Loucy (cell line): ENCODE results near the gene CLDN25.
"Not testable (repeated sequence)": the region's sequence is repeated elsewhere in the genome, so short reads cannot be mapped to it uniquely, and the experiment has no call there.

ENCODE experiments used
- H2AFZ ChIP-seq: fragments of 200-600 bp; sonication (generic); 2 replicates; pipeline ENCODE4 v1.6.0; 2016; ENCODE audit warnings: antibody characterized with exemption, mild to moderate bottlenecking, low read length, moderate library complexity
- H3F3A ChIP-seq: fragments of 200-600 bp; 2 replicates; pipeline ENCODE4 v1.6.0; 2016; ENCODE audit warnings: antibody characterized with exemption, low read depth, mild to moderate bottlenecking
- H3K27me3 ChIP-seq: fragments of 200-600 bp; sonication (generic); 2 replicates; pipeline ENCODE4 v1.6.1; 2014; ENCODE audit warnings: low read length, mild to moderate bottlenecking; ENCODE audit not compliant: insufficient read depth, poor library complexity, severe bottlenecking
- H3K36me3 ChIP-seq: fragments of 200-600 bp; sonication (generic); 2 replicates; pipeline ENCODE4 v1.6.1; 2016; ENCODE audit warnings: low read length; ENCODE audit not compliant: insufficient read depth
- H3K4me1 ChIP-seq: fragments of 200-600 bp; sonication (generic); 2 replicates; pipeline ENCODE4 v1.5.1; 2014; ENCODE audit warnings: low read length, mild to moderate bottlenecking; ENCODE audit not compliant: insufficient read depth, poor library complexity, severe bottlenecking
- H3K4me2 ChIP-seq: fragments of 200-600 bp; sonication (generic); 2 replicates; pipeline ENCODE4 v1.6.0; 2014; ENCODE audit warnings: antibody characterized with exemption, low read length, low read depth, mild to moderate bottlenecking; ENCODE audit not compliant: poor library complexity, severe bottlenecking
- H3K4me3 ChIP-seq: fragments of 200-600 bp; sonication (generic); 2 replicates; pipeline ENCODE4 v1.5.1; 2014; ENCODE audit warnings: low read length, mild to moderate bottlenecking, mixed read lengths; ENCODE audit not compliant: poor library complexity, severe bottlenecking
- H3K79me2 ChIP-seq: fragments of 200-600 bp; sonication (generic); 2 replicates; pipeline ENCODE4 v1.6.1; 2014; ENCODE audit warnings: low read length; ENCODE audit not compliant: insufficient read depth
- H3K9ac ChIP-seq: fragments of 200-600 bp; sonication (generic); 2 replicates; pipeline ENCODE4 v1.6.0; 2014; ENCODE audit warnings: mild to moderate bottlenecking, low read depth, low read length, moderate library complexity; ENCODE audit not compliant: poor library complexity, severe bottlenecking
- H3K9me2 ChIP-seq: fragments of 200-600 bp; sonication (generic); replicated peaks from 2 replicates; pipeline ENCODE4 v1.6.1; 2016; ENCODE audit warnings: low read depth, low read length, mixed read lengths
- H3K9me3 ChIP-seq: fragments of 200-600 bp; sonication (generic); 2 replicates; pipeline ENCODE4 v1.6.1; 2014; ENCODE audit warnings: mild to moderate bottlenecking, antibody characterized with exemption, low read length, low read depth; ENCODE audit not compliant: insufficient read depth
- H4K20me1 ChIP-seq: fragments of 200-600 bp; sonication (generic); 2 replicates; pipeline ENCODE4 v1.6.0; 2014; ENCODE audit warnings: antibody characterized with exemption, low read length, mild to moderate bottlenecking; ENCODE audit not compliant: insufficient read depth, poor library complexity, severe bottlenecking
- EZH2phosphoT487 ChIP-seq: fragments of 200-600 bp; IDR thresholded peaks from 2 replicates; pipeline ENCODE4 v1.6.1; 2018; ENCODE audit warnings: antibody characterized with exemption, mild to moderate bottlenecking, moderate library complexity, borderline replicate concordance
- TF ChIP-seq, protein P1 (sequence below): fragments of 200-600 bp; sonication (generic); conservative IDR thresholded peaks from 2 replicates; pipeline ENCODE4 v1.5.1; 2014; ENCODE audit warnings: mild to moderate bottlenecking, antibody characterized with exemption, low read length

The CLDN25 gene

DNA sequence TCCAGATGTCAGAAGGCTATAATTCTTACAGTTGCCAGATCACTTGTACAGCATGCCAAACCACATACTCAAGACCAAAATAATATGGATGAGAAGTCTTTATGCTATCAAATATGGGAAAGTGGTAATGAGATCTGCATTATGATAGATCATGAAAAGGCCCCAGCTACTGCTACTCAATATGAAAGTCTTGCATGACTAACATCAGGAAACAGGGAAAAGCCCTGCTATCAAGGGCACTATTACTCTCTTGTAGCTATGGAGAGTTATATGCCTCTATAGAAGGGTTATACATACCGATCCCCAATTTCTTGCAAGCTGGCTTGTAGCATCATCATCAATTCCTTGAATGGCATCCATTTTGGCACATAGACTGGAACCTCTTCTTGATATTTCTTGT is 43.3 kb upstream of the CLDN25 start:
- H3K27me3 ChIP-seq = no peaks in the 10 kb centered on the region
- H3K4me3 ChIP-seq = no peak overlapping the region
- H3K4me1 ChIP-seq = no peaks in the 10 kb centered on the region
- H3K36me3 ChIP-seq = peaks cover 94% of the 10 kb centered on the region; the same call in 1 of the 2 replicates
- no peak overlapping the region for H3K9ac ChIP-seq
- H3K79me2 ChIP-seq = no peaks in the 10 kb centered on the region
- no peaks in the 10 kb centered on the region for H3K9me2 ChIP-seq
- no peaks in the 10 kb centered on the region for H3F3A ChIP-seq
- no peaks in the 10 kb centered on the region for H4K20me1 ChIP-seq
- H3K9me3 ChIP-seq = no peaks in the 10 kb centered on the region
- TF ChIP-seq, protein P1, sequence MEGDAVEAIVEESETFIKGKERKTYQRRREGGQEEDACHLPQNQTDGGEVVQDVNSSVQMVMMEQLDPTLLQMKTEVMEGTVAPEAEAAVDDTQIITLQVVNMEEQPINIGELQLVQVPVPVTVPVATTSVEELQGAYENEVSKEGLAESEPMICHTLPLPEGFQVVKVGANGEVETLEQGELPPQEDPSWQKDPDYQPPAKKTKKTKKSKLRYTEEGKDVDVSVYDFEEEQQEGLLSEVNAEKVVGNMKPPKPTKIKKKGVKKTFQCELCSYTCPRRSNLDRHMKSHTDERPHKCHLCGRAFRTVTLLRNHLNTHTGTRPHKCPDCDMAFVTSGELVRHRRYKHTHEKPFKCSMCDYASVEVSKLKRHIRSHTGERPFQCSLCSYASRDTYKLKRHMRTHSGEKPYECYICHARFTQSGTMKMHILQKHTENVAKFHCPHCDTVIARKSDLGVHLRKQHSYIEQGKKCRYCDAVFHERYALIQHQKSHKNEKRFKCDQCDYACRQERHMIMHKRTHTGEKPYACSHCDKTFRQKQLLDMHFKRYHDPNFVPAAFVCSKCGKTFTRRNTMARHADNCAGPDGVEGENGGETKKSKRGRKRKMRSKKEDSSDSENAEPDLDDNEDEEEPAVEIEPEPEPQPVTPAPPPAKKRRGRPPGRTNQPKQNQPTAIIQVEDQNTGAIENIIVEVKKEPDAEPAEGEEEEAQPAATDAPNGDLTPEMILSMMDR = no peak
- TF ChIP-seq EZH2phosphoT487 = no peak
- H3K4me2 ChIP-seq = no peak overlapping the region
- no peak overlapping the region for H2AFZ ChIP-seq

DNA sequence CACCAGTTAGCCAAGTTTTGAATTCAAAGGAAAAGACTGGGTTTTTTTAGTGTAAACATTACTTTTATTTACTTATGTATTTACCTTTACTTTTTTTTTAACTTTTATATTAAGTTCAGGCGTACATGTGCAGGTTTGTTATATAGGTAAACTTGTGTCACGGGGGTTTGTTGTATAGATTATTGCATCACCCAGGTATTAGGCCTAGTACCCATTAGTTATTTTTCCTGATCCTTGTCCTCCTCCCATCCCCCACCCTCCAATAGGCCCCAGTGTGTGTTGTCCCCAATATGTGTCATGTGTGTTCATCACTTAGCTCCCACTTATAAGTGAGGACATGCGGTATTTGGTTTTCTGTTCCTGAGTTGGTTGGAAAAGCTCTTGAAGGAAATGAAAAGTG is 26.7 kb upstream of the CLDN25 start:
- H3K4me2 ChIP-seq = no peak overlapping the region
- peaks cover 57% of the 10 kb centered on the region for H3K36me3 ChIP-seq
- H3K79me2 ChIP-seq = no peaks in the 10 kb centered on the region
- H2AFZ ChIP-seq = no peak overlapping the region
- no peaks in the 10 kb centered on the region for H4K20me1 ChIP-seq
- no peak overlapping the region for H3K9ac ChIP-seq
- no peak for TF ChIP-seq EZH2phosphoT487
- TF ChIP-seq, protein P1 = no peak
- H3K9me2 ChIP-seq = no peaks in the 10 kb centered on the region
- H3K4me1 ChIP-seq = no peaks in the 10 kb centered on the region
- H3K9me3 ChIP-seq = no peaks in the 10 kb centered on the region
- H3K4me3 ChIP-seq = no peak overlapping the region
- no peaks in the 10 kb centered on the region for H3F3A ChIP-seq
- no peaks in the 10 kb centered on the region for H3K27me3 ChIP-seq

DNA sequence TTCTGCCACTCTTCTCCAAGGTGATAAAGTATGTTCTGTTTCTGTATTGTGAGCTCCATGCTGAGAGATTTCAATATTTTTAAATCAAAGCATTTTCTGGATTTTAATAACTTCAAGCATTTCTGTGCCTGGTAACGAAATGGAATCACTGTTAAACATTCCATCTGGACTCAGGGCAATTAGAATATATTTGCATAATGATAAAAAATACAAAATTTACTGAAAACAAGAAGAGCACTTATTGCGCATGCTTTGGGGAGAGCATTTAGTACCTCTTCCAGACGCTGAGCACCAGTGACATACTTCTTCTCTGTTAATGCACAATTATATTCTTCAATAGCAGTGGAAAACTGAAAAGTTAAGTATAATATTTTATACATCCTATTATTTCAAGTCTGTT is 19.4 kb upstream of the CLDN25 start:
- H3F3A ChIP-seq = no peaks in the 10 kb centered on the region
- H3K4me3 ChIP-seq = no peak overlapping the region
- H3K4me2 ChIP-seq = no peak overlapping the region
- H3K9me3 ChIP-seq = no peaks in the 10 kb centered on the region
- no peak overlapping the region for H3K9ac ChIP-seq
- no peaks in the 10 kb centered on the region for H3K27me3 ChIP-seq
- H3K79me2 ChIP-seq = peaks cover 3% of the 10 kb centered on the region; the same call in 1 of the 2 replicates
- TF ChIP-seq EZH2phosphoT487 = no peak
- TF ChIP-seq, protein P1 = no peak
- H2AFZ ChIP-seq = no peak overlapping the region
- H3K4me1 ChIP-seq = peaks cover 8% of the 10 kb centered on the region
- H3K9me2 ChIP-seq = no peaks in the 10 kb centered on the region
- no peaks in the 10 kb centered on the region for H4K20me1 ChIP-seq
- H3K36me3 ChIP-seq = peaks cover 60% of the 10 kb centered on the region

DNA sequence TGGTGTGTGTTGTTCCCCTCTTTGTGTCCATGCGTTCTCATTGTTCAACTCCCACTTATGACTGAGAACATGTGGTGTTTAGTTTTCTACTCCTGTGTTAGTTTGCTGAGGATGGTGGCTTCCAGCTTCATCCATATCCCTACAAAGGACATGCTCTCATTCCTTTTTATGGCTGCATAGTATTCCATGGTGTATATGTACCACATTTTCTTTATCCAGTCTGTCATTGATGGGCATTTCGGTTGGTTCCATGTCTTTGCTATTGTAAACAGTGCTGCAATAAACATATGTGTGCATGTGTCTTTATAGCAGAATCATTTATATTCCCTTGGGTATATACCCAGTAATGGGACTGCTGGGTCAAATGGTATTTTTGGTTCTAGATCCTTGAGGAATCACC is 16.6 kb upstream of the CLDN25 start:
- H3K9me3 ChIP-seq, H3K4me3 ChIP-seq, H3K9me2 ChIP-seq, H4K20me1 ChIP-seq, H3K27me3 ChIP-seq, H3F3A ChIP-seq, H2AFZ ChIP-seq, H3K4me2 ChIP-seq, H3K9ac ChIP-seq: not testable (repeated sequence)
- Histone ChIP-seq H3K36me3 (peaks cover 34% of the 10 kb centered on the region; the same call in 1 of the 2 replicates), H3K79me2 (peaks cover 27% of the 10 kb centered on the region; the same call in 1 of the 2 replicates), H3K4me1 (peaks cover 25% of the 10 kb centered on the region)
